Medulla oblongata (tissue), 1 donor: Measurements from ENCODE around the gene OR6C2.
"Not testable (repeated sequence)": the region's sequence is repeated elsewhere in the genome, so short reads cannot be mapped to it uniquely, and the experiment has no call there.

Experiments used
- DNase-seq: peaks from one replicate; pipeline ENCODE4 v3.0.0-alpha.2; 2015; ENCODE audit errors: extremely low spot score

The OR6C2 gene

GRCh38 chr12:55443776-55444175 lies at the start of gene OR6C2:
Gene OR6C2 (plus strand): TSS chr12:55444076. CDS start chr12:55452214, 8,138 bp downstream.
- no peak for DNase-seq

GRCh38 chr12:55396326-55396725 lies 47.5 kb upstream of the OR6C2 start:
- no peak for DNase-seq

GRCh38 chr12:55400229-55400628 lies 43.6 kb upstream of the OR6C2 start, which contains the start of gene OR6C65:
Gene OR6C65 (plus strand): TSS chr12:55400529. CDS start chr12:55400529, 0 bp downstream.
- no peak for DNase-seq

- no peak for DNase-seq
Observed at GRCh38 chr12:55407866-55408265, 36.0 kb upstream of the OR6C2 start.

GRCh38 chr12:55409133-55409532 lies 34.7 kb upstream of the OR6C2 start:
- not testable (repeated sequence) for DNase-seq

GRCh38 chr12:55412138-55412537 lies 31.7 kb upstream of the OR6C2 start:
- not testable (repeated sequence) for DNase-seq

- not testable (repeated sequence) for DNase-seq
Observed at GRCh38 chr12:55413498-55414388, 30.1 kb upstream of the OR6C2 start.

GRCh38 chr12:55414396-55414823 lies 29.5 kb upstream of the OR6C2 start:
- not testable (repeated sequence) for DNase-seq

GRCh38 chr12:55414889-55415288 lies 29.0 kb upstream of the OR6C2 start:
- DNase-seq: not testable (repeated sequence)

- DNase-seq: no peak
Observed at GRCh38 chr12:55416961-55417360, 26.9 kb upstream of the OR6C2 start.

- DNase-seq: no peak
Observed at GRCh38 chr12:55420307-55420962, 23.4 kb upstream of the OR6C2 start.

- DNase-seq: no peak
Observed at GRCh38 chr12:55425954-55426353, 17.9 kb upstream of the OR6C2 start, which contains the start of gene OR6C76. Gene OR6C76 (plus strand): TSS chr12:55426254. CDS start chr12:55426254, 0 bp downstream.

- no peak for DNase-seq
Observed at GRCh38 chr12:55428331-55429243, 15.3 kb upstream of the OR6C2 start.

GRCh38 chr12:55441233-55441632 lies 2.6 kb upstream of the OR6C2 start:
- not testable (repeated sequence) for DNase-seq

- no peak for DNase-seq
Observed at GRCh38 chr12:55445357-55445756, 1.5 kb downstream of the OR6C2 start.

GRCh38 chr12:55446326-55446725 lies 2.5 kb downstream of the OR6C2 start:
- DNase-seq: peak; percentile 54

GRCh38 chr12:55448825-55449224 lies 4.9 kb downstream of the OR6C2 start:
- DNase-seq: no peak

- not testable (repeated sequence) for DNase-seq
Observed at GRCh38 chr12:55464926-55465325, 21.1 kb downstream of the OR6C2 start.

GRCh38 chr12:55467836-55468235 lies 24.0 kb downstream of the OR6C2 start:
- no peak for DNase-seq

GRCh38 chr12:55469291-55469690 lies 25.4 kb downstream of the OR6C2 start:
- no peak for DNase-seq

- DNase-seq: no peak
Observed at GRCh38 chr12:55470088-55470829, 26.4 kb downstream of the OR6C2 start, which contains the start of gene OR6C70. Gene OR6C70 (minus strand): TSS chr12:55470138. CDS start chr12:55470138, 0 bp downstream.
